Measurements from ENCODE around the gene RIMBP3C. TPM values are rescaled to one million over a fixed set of nuclear protein-coding genes. Genes with fewer than 3 reads are reported as not detected.
"Not testable (repeated sequence)": the region's sequence is repeated elsewhere in the genome, so short reads cannot be mapped to it uniquely, and the experiment has no call there.

RIMBP3C gene, protein sequence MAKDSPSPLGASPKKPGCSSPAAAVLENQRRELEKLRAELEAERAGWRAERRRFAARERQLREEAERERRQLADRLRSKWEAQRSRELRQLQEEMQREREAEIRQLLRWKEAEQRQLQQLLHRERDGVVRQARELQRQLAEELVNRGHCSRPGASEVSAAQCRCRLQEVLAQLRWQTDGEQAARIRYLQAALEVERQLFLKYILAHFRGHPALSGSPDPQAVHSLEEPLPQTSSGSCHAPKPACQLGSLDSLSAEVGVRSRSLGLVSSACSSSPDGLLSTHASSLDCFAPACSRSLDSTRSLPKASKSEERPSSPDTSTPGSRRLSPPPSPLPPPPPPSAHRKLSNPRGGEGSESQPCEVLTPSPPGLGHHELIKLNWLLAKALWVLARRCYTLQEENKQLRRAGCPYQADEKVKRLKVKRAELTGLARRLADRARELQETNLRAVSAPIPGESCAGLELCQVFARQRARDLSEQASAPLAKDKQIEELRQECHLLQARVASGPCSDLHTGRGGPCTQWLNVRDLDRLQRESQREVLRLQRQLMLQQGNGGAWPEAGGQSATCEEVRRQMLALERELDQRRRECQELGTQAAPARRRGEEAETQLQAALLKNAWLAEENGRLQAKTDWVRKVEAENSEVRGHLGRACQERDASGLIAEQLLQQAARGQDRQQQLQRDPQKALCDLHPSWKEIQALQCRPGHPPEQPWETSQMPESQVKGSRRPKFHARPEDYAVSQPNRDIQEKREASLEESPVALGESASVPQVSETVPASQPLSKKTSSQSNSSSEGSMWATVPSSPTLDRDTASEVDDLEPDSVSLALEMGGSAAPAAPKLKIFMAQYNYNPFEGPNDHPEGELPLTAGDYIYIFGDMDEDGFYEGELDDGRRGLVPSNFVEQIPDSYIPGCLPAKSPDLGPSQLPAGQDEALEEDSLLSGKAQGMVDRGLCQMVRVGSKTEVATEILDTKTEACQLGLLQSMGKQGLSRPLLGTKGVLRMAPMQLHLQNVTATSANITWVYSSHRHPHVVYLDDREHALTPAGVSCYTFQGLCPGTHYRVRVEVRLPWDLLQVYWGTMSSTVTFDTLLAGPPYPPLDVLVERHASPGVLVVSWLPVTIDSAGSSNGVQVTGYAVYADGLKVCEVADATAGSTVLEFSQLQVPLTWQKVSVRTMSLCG (N-terminal part only)
- 0.35 TPM for polyA plus RNA-seq (ENCODE audit: insufficient read length)

DNA sequence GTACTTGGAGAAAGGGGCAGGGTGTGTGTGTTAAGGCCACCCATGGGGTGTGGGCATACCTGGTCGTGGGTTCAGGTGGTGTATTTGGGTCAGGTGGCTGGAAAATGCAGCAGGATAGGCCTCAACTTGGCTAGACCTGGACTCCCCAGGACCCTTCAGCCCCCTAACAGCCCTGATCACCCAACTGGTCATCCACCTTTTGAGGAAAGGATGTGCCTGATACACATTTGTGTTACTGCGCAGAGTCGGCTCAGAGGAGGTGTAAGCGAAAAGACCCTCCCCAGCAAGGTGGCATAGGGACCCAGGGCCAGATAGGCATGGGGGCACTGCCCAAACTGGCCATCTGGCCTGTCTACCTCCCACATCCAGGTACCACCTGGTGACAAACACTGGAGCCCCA lies at the start of gene RIMBP3C:
TSS of gene RIMBP3C (minus strand) at position 101 of the 400 bp plus-strand sequence. CDS start 485 bp downstream, outside the sequence.
- DNase-seq (ENCODE audit: low read depth), result not testable (repeated sequence)

DNA sequence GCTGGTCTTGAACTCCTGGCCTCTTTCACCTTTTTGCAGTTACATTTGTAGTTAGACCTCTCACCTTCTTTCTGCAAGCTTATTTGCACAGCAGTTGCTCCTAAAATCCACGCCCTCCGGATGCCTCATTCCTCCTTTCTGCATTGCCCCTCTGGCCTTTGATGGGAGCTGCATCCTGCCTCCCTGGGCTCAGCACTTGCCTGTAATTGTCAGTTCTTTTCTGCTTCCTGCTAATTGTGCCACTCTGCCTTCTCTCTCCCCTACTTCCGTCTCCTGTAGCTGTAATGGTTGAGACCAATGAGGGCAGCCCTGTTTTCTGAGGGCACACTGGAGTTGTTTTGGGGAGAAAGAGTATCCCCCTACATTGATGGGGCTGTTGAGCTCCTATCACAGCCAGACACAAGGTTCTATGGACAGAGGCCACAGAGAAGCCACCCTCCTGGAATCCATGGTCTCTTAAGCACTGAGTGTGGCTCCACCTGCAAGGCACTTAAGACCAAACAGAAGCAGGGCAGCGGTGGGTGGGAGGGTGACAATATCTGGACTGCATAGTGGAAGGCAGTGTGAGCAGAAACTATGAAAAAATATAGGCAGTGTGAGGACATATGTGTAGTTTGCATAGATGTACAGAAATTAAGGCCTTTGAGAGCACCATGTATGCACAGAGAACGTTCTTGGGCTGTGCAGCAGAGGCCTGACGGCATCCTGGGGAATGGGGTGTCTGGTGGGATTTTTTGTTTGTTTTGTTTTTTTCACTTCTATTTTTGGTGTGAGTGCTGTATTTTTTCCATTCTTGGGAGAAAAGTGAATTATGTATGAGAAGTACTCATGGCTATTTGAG lies 48.0 kb upstream of the RIMBP3C start:
- no peak for DNase-seq (ENCODE audit: low read depth)

DNA sequence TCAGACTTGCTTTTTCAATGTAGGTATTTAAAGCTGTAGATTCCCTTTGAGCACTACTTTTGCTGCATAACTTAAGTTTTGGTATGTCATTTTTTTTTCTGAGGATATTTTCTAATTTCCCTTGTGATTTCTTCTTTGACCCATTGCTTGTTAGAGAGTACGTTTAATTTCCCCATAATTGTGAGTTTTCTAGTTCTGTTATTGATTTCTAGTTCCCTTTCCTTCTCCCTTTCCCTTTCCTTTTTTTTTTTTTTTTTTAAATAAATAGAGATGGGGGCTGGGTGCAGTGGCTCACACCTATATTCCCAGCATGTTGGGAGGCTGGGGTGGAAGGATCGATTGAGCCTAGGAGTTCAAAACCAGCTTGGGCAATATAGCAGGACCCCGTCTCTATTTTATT lies 47.0 kb upstream of the RIMBP3C start:
- DNase-seq (ENCODE audit: low read depth), result no peak

DNA sequence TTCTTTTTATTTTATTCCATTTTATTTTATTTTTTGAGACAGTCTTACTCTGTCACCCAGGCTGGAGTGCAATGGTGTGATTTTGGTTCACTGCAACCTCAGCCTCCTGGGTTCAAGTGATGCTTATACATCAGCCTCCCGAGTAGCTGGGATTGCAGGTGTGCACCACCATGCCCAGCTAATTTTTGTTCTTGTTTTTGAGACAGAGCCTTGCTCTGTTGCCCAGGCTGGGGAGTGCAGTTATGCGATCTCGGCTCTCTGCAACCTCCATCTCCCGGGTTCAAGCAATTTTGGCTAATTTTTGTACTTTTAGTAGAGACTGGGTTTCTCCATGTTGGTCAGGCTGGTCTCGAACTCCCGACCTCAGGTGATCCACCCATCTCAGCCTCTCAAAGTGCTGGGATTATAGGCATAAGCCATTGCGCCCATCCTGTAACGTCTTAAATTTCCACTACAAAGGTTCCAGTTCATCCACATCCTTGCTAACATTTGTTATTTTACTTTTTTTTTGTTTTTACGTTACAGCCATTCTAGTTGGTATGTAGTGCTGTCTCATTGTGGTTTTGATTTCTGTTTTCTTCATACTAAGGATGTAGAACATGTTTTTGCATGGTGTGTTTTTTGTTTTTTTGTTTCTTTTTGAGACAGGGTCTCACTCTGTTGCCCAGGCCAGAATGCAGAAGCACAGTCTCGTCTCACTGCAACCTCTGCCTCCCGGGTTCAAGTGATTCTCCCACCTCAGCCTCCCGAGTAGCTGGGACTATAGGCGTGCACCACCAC lies 45.3 kb upstream of the RIMBP3C start:
- DNase-seq (ENCODE audit: low read depth), result not testable (repeated sequence)

DNA sequence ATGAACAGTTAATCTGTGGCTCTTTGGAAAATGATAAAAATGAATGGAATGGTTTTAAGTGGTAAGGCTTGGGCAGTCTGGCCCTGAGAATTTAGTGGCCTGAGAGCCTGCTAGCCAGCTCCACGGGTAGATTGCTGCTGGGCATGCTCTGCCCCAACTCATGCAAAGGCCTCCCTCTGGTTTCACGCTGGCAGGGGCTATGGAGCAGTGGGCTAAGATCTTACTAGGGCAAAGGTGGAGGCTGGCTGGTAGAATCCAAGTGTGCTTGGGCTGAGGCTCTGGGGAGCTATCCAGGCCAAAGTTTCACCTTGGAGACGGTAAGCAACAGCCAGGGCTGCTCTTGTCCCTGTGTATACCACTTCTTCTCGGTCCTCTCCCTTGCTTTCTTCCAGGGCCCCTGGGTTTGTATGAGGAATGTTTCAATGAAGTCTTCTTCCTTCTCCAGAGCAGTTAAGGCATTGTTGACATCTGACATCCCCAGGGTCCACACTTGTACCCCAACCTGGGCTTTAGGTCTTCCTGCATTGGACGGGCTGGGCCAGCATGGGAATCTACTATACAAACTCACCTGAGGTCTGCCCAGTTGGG lies 43.7 kb upstream of the RIMBP3C start:
- DNase-seq (ENCODE audit: low read depth), result no peak

DNA sequence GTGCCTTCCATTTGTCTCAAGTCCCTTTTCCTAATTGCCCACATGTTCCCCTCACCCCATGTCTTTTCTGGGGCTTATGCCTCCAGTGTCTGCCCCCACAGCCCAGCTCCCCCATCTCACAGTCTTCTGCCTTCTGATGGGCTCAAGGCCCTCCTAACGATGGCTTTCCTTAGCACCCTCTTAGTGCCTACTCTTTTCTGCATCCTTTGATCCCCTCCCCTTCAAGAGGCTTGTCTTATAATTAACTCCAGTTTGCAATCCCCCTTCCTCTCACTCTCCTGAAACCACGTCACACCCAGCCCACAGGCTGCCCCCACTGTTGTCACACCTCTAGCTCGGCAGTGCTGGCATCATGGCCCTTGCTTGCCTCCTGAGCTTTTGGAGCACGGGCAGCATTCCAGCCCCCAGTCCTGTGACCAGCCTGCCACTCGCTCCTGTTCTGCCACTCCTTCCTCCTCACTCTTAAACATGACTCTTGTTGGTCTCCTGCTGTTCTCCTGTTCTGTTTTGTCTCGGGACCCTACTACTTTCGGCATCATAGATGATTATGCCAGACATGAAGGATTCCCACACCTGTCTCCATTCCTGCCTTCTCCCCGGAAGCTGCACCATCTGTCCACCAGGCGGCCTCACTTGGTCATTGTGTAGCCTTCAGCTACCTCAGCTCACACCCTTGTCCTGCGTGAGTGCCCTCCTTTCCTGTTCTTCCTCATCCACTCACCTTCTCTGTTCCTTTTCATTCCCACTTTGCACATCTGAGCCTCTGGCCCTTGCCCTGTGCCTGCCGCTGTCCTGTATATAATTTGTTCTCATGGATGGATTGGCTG lies 42.4 kb upstream of the RIMBP3C start:
- DNase-seq (ENCODE audit: low read depth), result no peak

DNA sequence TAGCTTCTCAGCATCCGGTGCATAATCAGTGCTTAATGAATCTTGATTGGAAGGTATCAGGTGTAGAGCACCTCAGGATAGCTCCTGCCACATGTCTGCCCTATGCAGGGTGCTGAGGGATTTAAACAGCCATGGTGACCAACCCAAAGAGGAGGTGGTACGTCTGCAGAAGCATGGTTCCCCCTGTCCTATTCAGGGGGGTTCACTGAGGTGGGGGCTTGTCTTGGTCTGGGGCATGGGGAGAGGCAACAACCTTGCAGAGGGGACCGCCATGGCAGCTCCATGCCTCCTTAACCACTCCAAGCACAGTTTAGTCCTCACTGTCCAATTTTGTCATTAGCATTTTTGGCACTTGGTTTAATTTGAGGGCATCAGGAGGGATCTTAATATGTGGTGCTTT lies 41.2 kb upstream of the RIMBP3C start:
- DNase-seq (ENCODE audit: low read depth), result no peak

DNA sequence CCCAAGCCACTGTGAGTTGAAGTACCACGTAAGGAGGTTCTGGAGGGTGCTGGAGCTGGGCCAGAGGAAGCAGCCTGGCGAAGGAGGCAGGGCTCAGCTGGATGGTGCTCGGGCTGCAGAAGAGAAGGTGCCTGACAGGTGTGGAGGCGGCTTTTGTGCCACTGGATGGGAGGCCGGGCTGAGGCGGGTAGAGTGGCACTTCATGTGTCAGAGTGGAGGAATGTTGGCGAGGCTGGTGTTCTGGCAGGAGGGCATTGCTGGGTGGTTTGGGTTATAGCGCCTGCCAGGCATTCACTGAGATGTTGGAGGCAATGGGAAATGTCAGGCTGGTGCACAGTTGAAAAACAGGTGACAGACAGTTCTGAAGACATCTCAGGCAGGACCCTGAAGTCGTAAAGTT lies 40.4 kb upstream of the RIMBP3C start:
- DNase-seq (ENCODE audit: low read depth), result no peak

DNA sequence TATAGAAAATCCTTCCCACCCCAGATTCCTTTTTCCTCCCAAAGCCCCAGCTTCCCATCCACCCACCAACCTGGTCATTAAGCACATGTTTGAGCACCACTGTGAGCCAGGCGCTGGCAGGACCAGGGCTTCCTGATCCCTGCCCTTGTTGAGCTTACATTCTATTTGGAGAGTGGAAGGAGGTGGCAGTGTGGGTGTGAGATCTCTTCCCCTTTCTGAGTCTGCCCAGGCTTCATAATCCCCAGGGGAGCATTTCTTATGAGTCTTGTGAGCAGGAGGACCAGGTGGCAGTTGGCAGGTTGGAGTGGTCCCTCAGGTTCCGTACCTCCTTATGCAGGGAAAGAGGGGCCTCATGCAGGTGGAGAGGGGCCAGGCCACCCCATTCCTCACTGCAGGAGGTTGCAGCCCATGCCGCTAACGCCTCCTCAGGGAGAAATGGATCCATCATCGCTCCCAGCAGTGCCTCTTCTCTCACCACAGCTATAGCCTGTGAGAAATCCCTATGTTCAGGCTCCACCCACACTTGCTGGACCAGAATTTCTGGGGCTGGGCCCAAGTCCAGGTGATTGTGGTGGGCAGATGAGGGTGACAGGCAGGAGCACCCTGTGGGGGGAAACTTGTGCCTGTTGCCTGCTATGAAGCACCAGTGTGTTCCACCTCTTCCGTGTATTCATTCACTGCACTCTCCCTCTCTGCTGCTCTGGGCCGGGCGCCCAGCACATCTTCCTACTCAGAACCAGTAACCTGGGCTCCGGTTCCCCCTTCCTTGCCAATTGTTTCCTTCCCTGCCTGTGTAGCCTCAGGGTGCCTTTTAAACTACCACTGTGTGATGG lies 39.8 kb upstream of the RIMBP3C start:
- DNase-seq (ENCODE audit: low read depth), result no peak

DNA sequence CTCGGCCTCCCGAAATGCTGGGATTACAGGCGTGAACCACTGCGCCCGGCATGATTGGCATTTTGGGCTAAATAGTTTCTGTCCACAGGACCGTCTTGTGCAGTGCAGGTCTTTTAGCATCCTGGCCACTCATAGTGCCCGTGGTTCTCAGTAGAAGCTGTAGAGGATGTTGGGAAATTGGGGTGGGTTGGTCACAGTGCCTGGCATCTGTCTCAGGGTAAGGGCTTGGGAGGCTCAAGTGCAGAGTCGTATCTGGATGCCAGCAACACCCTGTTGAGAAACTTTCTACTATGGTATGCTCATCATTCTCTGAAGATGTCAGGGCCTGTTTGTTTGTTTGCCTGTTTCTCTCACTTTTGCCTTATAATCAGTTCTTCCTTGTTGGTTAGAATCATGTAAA lies 38.1 kb upstream of the RIMBP3C start:
- no peak for DNase-seq (ENCODE audit: low read depth)

DNA sequence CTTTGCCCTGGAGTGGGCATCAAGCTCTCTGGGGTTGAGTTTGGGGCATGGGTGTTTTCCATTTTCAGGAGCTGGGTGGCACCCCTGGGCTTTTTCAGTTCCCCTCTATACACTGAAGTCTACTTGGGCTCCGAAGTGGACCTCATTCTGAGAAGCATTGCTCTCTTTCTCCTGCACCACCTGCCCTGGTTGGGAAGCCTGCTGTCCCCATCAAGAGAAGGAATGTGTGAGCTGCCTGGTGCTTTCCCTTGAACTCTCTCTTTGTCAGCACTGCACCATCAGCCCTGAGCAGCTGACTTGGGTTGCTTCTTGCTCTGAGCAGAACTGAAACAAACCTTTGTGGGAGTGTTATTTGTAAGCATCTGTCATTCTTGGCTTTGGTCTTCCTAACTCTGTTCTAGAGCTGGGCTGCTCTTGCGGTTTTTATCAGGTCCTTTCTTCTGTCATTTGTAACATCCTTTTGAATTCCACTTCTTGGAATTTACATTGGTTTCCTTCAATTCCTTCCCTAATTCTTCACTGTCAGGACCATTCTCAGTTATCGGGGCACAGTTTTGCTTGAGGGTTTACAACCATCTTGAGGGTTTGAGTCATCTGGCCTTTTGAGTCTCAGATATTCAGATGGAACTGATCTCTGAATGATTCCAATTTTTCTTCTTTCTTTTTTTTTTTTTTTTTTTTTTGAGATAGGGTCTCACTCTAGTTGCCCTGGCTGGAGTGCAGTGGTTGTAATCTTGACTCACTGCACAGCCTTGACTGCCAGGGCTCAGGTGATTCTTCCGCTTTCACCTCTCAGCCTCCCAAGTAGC lies 36.7 kb upstream of the RIMBP3C start:
- DNase-seq (ENCODE audit: low read depth), result no peak

DNA sequence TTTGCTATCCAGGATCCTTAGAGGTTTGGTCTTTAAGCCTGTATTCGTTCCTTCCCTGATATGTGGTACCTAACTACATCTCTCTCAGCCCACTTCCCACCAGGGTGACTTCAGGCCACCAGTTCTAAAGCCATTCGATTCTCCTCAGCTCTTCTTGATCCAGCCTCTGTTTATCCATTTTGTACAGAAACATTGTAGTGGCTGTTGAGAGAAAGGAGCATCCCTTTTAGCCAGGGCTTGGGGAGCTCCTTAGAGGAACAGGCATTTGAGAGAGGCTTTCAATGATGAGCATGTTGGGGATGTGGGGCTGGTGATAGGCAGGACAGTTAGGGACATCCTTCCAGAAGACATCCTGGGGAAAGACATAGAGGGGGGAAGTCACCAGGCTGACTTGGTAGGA lies 34.1 kb upstream of the RIMBP3C start:
- no peak for DNase-seq (ENCODE audit: low read depth)

DNA sequence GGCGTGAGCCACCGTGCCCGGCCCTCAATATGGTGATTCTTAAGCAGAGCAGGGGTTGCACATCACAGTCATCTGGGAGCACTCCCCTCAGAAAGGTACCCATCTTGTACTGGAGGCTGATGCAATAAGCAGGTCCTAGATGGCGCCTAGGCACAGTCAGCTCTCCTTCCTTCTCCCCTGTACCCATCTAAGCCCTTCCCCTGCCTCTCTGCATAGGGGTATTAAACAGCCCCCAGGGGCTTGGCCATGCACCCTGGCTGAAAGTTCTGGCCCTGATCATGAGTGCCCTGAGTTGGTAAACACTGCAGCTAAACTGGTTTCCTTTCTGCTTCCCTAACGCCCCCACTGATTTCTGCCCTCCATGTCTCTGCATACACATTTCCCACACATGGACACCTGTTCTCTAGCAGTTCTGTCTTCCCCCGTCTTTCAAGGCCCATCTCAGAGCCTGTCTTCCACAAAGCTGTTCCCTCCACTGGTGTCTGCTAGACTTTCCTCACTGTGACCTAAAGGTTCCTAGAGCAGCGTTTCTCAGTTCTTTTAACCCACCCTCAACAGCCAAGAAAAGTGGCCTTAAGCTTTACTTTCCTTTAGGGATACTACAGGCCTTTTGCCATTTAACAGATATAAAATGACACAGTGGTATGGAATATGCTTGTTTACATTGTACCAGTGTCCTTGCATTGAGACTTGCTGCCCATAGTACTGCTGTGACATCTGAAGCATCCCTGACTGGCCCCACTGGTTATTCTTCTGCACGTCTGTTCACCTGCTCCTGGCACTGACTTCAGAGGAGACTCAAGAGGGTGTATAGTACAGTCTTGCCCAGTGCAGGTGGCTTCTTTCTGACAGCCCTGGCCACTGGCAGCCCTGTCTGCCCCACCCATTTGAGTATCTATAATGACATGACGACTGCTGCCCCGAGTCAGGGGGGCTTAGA lies 31.8 kb upstream of the RIMBP3C start:
- DNase-seq (ENCODE audit: low read depth), result no peak

DNA sequence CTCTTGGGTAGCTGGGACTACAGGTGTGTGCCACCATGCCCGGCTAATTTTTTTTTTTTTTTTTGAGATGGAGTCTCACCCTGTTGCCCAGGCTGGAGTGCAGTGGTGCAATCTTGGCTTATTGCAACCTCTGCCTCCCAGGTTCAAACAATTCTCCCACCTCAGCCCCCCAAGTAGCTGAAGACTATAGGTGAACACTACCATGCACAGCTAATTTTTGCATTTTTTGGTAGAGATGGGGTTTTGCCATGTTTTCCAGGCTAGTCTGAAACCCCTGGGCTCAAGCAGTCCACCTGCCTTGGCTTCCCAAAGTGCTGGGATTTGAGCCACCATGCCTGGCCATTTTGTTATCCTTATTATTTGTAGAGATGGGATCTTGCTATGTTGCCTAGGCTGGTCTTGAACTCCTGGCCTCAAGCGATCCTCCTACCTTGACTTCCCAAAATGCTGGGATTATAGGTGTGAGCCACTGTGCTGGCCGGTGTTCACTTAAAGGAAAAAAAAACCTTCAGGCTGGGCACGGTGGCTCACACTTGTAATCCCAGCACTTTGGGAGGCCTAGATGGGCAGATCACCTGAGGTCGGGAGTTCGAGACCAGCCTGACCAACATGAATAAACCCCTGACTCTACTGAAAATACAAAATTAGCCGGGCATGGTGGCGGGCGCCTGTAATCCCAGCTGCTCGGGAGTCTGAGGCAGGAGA lies 29.9 kb upstream of the RIMBP3C start:
- not testable (repeated sequence) for DNase-seq (ENCODE audit: low read depth)

DNA sequence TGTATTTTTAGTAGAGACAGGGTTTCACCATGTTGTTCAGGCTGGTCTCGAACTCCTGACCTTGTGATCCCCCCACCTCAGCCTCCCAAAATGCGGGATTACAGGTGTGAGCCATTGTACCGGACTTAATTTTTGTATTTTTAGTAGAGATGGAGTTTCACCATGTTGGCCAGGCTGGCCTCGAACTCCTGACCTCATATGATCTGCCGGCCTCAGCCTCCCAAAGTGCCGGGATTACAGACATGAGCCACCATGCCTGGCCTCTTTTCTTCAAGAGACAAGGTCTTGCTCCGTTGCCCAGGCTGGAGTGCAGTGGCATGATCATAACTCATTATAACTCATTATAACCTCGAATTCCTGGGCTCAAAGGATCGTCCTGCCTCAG lies 29.4 kb upstream of the RIMBP3C start:
- not testable (repeated sequence) for DNase-seq (ENCODE audit: low read depth)

DNA sequence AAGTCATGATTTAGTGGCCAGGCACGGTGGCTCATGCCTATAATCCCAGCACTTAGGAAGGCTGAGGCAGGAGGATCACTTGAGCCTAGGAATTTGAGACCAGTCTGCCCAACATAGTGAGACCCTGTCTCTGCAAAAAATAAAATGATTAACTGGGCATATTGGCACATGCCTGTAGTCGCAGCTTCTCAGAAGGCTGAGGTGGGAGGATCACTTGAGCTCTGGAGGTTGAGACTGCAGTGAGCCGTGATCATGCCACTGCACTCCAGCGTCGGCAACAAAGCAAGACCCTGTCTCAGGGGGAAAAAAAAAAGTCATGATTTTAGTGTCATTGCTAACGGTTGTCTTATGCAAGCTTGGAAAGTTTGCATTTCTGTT lies 28.2 kb upstream of the RIMBP3C start:
- no peak for DNase-seq (ENCODE audit: low read depth)
